ENCODE data around the gene MED8. TPM values are rescaled to one million over a fixed set of nuclear protein-coding genes. Genes with fewer than 3 reads are reported as not detected.

MED8 gene
- total RNA-seq, 1 donor from 2014 or later: 34.9 TPM

GRCh38 chr1:43358746-43359693 lies 30.6 kb downstream of the MED8 start, which contains the start of gene CDC20:
TSS of gene CDC20 (plus strand) at chr1:43358981. CDS start at chr1:43359216, 235 bp downstream.
- DNase-seq (ENCODE audit: low read depth in 2 of 2): peak; percentile 96

DNA sequence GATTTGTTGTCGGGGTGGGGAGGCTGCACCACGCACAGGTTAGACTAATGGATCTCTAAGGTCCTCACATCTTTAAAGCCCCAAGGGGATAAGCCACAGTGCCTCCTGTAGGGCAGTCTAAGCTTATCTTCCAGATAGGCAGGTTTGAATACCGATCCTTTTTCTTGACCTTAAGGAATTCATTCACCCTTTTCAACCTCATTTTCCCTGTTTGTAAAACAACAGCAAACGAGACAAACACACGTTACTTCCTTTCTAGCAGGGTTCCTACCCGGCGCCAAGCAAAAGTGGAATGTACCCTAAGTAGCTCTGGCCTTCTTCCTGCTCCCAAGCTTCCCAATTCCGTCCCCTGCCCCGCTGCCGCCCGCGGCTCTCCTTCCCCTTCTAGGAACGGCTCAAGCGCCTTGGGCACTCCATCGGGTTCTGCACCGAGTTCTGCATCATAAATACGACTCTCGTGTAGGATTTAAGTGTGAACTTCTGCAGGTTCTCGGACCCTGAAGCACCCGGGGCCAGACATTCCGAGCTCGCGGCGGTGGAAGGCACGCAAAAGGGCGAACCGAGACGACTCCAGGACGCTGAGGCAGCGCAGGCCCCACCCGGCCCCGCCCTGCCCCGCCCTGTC lies 31.4 kb downstream of the MED8 start:
- peak; percentile 52 to 65 for DNase-seq (ENCODE audit: low read depth in 2 of 2)

DNA sequence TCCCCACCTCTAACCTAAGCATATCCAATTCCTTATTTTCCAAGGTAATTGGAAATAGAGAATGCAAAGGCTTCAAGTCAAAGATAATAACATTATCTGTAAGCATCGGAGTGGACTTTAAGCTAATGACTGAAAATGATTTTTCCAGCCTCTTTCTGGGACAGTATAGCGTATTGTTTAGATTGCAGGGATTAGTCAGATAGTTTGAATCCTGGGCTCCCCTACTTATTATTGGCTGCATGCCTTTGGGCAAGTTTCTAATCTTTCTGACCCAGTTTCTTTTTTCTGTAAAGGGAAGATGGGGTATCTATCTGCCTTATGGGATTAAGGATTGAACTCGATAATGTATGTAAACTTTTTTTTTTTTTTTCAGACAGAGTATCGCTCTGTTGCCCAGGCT lies 32.3 kb downstream of the MED8 start:
- no peak for DNase-seq (ENCODE audit: low read depth in 2 of 2)

- DNase-seq (ENCODE audit: low read depth in 2 of 2): no peak
These were observed 34.7 kb downstream of the MED8 start for GRCh38 chr1:43354936-43355335.

DNA sequence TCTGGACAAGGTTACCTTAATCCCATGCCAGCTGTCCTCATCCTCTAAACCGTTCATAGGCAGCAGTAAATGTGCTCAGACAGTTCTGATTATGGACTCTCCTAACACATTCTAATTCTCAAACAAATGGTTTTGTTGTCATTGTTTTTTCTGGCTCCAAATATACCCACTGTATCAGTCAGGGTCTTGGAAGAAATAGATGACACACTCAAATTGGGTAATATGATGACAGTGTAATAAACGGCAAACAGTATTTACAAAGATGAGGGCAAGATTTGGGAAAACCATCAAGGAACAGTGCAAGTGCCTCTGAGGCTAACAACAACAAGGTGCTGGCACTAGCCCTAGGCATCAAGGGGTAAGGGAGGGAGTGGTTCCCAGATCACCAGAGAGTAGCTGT lies 35.1 kb downstream of the MED8 start:
- no peak for DNase-seq (ENCODE audit: low read depth in 2 of 2)

- no peak for DNase-seq (ENCODE audit: low read depth in 2 of 2)
These were observed 36.7 kb downstream of the MED8 start for GRCh38 chr1:43352881-43353280.

DNA sequence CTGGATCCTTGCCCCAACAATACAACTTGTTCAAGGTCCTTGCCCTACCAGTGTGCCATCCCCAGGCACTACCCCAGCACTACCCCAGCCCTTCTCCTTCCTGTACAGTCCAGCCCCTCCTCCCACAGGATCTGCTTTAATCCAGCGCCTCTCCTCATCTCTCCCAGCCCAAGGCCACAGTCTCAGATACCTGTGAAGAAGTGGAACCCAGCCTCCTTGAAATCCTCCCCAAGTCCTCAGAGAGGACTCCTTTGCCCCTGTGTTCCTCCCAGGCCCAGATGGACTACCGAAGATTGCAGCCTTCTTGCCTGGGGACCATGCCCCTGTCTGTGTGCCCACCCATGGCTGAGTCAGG lies 37.3 kb downstream of the MED8 start:
- DNase-seq (ENCODE audit: low read depth in 2 of 2): no peak

DNA sequence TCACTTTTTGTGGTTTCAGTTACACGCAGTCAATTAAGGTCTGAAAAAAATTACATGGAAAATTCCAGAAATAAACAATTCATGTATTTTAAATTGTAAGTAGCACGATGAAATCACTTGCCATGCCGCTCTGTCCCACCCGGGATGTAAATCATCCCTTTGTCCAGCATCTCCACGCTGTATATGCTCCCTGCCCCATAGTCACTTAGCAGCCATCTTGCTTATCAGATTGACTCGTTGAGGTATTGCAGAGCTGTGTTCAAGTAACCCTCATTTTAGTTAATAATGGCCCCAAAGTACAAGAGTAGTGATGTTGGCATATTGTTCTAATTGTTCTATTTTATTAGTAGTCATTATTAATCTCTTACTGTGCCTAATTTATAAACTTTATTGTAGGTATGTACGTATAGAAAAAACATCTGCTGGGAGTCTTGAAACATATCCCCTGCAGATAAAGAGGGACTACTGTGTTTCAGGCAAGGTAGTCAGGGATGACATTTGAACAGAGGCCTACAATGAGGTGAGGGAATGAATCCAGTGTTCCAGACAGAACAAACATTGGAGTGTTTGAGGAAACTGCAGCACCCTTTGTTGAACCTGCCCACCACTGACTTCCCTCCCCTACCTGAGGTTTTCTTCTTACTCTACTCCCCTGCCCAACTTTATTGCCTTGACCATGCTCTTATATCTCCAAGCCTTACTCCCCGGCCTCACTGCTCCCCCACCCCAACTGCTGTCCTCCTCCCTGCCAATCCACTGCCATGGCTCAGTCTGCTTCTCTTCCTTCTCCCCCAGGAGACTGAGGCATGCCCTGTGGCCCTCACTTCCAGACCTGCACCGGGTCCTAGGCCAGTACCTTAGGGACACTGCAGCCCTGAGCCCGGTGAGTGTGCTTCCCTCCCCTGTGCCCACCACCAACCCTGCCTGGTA lies 37.9 kb downstream of the MED8 start:
- DNase-seq (ENCODE audit: low read depth in 2 of 2): no peak

- no peak for DNase-seq (ENCODE audit: low read depth in 2 of 2)
These were observed 38.6 kb downstream of the MED8 start for GRCh38 chr1:43350976-43351375.

GRCh38 chr1:43349594-43350306 lies 39.9 kb downstream of the MED8 start:
- DNase-seq (ENCODE audit: low read depth in 2 of 2): peak in 1 of 2 donors; percentile 18

DNA sequence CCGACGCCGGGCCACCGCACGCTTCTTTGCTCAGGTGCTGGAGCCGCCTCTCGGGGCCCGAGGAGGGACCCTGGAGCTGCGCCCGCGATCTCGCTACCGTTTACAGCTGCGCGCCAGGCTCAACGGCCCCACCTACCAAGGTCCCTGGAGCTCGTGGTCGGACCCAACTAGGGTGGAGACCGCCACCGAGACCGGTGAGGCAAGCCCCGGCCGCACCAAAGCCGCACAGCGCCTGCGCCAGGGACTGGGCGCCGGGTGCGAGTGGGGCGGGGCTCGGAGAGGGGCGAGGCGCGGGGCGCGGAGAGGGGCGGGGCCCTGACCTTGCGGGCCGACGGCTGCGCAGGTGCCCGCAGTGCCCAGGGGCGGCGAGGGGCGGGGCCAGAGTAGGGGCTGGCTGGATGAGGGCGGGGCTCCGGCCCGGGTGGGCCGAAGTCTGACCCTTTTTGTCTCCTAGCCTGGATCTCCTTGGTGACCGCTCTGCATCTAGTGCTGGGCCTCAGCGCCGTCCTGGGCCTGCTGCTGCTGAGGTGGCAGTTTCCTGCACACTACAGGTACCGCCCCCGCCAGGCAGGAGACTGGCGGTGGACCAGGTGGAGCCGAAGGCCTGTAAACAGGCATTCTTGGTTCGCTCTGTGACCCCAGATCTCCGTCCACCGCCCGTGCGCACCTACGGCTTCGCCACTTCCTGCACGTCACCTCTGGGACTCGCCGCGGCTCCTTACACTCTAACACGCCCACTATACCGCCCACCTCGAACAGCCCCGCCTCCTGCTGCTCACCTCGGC lies 40.6 kb downstream of the MED8 start:
- peak; percentile 47 to 65 for DNase-seq (ENCODE audit: low read depth in 2 of 2)

DNA sequence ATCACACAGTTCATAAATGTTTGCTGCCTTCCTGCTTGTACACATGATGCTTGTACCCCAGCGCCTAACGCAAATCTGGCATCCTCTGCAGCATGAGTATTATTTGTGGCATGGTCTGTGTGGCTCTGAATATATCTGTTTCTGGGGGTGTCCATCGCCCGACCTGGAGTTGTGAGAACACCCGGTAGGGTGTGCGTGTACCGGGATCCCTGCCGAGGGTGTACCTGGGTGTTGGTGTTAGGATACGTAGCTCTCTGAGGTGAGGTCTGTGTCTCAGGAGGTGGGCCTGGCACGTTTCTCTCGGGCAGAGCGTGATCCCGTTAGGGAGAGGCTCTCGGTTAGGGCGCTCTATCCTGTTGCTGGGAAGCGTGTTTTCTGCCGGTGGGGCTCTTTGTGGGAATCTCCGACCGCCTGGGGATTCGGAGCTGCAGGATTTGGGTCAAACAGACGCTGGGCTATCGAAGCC lies 41.2 kb downstream of the MED8 start:
- DNase-seq (ENCODE audit: low read depth in 2 of 2): no peak

DNA sequence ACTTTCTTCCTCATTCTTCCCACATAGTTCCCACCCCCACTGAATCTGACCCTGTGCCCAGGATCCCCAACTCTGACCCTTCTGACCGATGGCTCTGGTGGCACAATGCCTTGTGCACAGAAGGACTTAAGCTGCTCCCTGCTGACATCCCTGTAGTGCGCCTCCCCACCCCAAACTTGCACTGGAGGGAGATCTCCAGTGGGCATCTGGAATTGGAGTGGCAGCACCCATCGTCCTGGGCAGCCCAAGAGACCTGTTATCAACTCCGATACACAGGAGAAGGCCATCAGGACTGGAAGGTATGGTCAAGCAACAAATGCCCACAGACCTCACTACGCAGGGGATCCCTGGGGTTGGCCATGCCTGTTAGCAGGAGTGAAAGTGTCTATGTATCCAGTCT lies 43.0 kb downstream of the MED8 start:
- no peak for DNase-seq (ENCODE audit: low read depth in 2 of 2)

DNA sequence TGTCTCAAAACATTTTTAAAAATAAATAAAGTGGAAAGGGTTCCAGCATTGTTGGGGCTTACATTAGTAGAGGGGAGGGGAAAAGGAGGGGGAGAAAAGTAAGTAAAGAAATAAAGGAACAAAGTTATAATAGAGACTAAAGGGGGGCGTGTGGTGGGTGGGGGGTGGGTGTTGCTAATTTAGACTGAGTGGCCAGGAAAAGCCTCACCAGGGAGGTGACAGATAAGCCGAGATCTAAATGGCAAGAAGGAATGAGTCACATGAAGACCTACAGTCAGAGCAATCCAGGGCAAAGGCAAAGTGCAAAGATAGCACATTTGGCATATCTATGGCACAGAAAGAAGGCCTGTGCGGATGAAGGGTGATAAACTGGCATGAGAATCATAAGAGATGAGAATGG lies 44.5 kb downstream of the MED8 start:
- no peak for DNase-seq (ENCODE audit: low read depth in 2 of 2)

- peak; percentile 75 to 87 for DNase-seq (ENCODE audit: low read depth in 2 of 2)
These were observed 45.2 kb downstream of the MED8 start for GRCh38 chr1:43344267-43344850.

- no peak for DNase-seq (ENCODE audit: low read depth in 2 of 2)
These were observed 49.0 kb downstream of the MED8 start for GRCh38 chr1:43340559-43340958.

DNA sequence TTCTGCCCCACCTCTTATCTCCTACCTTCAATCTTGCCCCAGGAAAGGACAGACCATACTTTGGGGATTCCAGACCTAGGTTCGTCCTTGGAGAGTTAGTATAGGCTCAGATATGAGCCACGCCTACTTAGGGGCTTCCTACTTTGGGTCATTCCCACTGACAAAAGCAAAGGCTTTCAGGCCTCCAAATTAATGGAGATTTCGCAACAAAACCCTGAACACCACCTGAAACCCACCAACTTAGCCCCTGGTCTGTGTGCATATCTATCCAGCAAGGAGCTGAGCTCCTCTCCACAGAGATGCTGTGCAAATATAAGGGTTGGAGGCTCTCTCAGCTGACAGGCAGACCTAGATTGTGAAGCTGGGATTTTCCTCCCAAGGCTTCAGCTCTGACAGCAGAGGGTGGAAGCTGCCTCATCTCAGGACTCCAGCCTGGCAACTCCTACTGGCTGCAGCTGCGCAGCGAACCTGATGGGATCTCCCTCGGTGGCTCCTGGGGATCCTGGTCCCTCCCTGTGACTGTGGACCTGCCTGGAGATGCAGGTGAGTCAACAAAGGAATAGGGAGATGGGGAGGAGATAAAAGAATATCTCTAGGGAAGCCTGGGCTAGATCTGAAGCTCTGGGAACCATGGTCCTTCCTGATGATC lies 49.9 kb downstream of the MED8 start:
- DNase-seq (ENCODE audit: low read depth in 2 of 2): no peak

DNA sequence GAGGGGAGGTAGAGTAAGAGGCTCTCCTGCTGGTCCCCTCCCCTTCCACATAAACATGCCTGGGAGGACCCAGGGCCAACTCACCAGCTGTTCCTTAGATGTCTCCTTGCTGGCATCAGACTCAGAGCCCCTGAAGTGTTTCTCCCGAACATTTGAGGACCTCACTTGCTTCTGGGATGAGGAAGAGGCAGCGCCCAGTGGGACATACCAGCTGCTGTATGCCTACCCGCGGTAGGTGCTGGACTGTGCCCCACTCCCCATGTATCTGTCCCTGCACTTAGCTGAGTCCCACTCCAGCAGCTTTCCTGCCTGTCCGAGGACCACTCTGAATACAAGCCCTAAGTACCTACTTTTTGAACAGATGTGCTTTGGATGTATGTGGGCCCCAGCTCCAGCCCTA lies 51.6 kb downstream of the MED8 start:
- no peak for DNase-seq (ENCODE audit: low read depth in 2 of 2)

- DNase-seq (ENCODE audit: low read depth in 2 of 2): no peak
These were observed 52.0 kb downstream of the MED8 start, which contains the start of gene MPL for GRCh38 chr1:43337588-43337987. TSS of gene MPL (plus strand) at chr1:43337818. CDS start at chr1:43337849, 31 bp downstream.
